RWPE2 (cell line): Measurements from ENCODE around the gene SMG1.

ENCODE experiments used
- ATAC-seq: fragments of 200-7000 bp; cut with Tn5 transposase; 3 replicates; pipeline ENCODE4 v1.9.1; 2021; ENCODE audit warnings: low read depth
- DNase-seq: peaks from one replicate; pipeline ENCODE4 v3.0.0-alpha.2; 2020; ENCODE audit warnings: low spot score
- H3K27ac ChIP-seq: fragments of 450-650 bp; 2 replicates; pipeline ENCODE4 v1.5.1; 2017; ENCODE audit warnings: mild to moderate bottlenecking; ENCODE audit not compliant: poor library complexity, severe bottlenecking
- H3K27me3 ChIP-seq: fragments of 250-450 bp; sonication (Bioruptor Pico); 2 replicates; pipeline ENCODE4 v1.5.1; 2021; ENCODE audit warnings: mild to moderate bottlenecking, moderate library complexity; ENCODE audit not compliant: insufficient read depth, poor library complexity, severe bottlenecking
- H3K36me3 ChIP-seq: fragments of 250-450 bp; sonication (Bioruptor Pico); 2 replicates; pipeline ENCODE4 v1.5.1; 2020; ENCODE audit warnings: low read depth, mild to moderate bottlenecking, moderate library complexity
- H3K4me1 ChIP-seq: fragments of 250-450 bp; sonication (Bioruptor Pico); 2 replicates; pipeline ENCODE4 v1.5.1; 2021; ENCODE audit warnings: mild to moderate bottlenecking, moderate library complexity; ENCODE audit not compliant: insufficient read depth, poor library complexity, severe bottlenecking
- H3K4me3 ChIP-seq: fragments of 250-450 bp; sonication (Bioruptor Pico); 2 replicates; pipeline ENCODE4 v1.5.1; 2021; ENCODE audit warnings: mild to moderate bottlenecking, moderate library complexity; ENCODE audit not compliant: severe bottlenecking
- H3K9me3 ChIP-seq: fragments of 250-450 bp; sonication (Bioruptor Pico); 2 replicates; pipeline ENCODE4 v1.5.1; 2021; ENCODE audit warnings: mild to moderate bottlenecking, moderate library complexity; ENCODE audit not compliant: severe bottlenecking
- TF ChIP-seq, protein P1 (sequence below): fragments of 450-650 bp; IDR thresholded peaks from one replicate; pipeline ENCODE4 v1.5.1; 2017; ENCODE audit warnings: mild to moderate bottlenecking, moderate library complexity; ENCODE audit not compliant: poor library complexity, severe bottlenecking

The SMG1 gene

DNA sequence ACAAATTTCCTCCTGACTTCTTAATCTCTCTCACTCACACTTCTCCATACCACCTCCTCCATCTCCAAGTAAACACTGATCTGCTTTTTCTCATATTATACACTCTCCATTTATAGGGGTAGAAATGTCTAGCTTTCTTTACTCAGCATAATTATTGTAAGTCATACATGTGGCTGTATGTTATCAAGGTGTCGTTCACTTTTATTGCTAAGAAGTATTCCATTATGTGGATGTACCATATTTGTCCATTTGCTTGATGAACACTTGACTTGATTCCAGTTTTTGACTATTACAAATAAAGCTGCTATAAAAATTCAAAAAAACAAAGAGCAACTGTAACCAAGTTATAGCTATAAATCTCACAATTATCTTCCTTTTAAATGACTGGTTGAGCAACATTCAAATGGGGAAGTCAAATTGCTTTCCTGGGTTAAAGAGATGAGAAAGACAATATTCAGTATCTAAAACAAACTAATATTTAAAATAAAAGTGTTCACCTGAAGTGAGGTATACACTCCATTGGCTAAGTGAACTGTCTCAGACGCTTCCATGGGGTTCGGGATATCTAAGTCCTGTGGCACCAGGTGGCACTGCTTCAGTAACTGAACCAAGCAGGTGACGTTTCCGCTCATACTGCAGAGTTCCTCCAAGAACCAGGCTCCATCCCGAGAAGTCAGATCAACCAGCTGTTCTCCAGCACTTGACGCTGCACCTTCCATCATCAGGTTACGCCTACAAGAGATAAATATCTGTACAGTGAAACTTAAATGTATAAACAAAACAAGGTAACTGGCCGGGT lies 92.3 kb downstream of the SMG1 start:
- Histone ChIP-seq H3K27me3 (no peaks in the 10 kb centered on the region), H3K4me1 (no peaks in the 10 kb centered on the region), H3K36me3 (peaks cover 100% of the 10 kb centered on the region), H3K4me3 (no peak overlapping the region), H3K27ac (no peak overlapping the region), H3K9me3 (no peaks in the 10 kb centered on the region)
- no peak for ATAC-seq
- no peak for DNase-seq
- TF ChIP-seq, protein P1, sequence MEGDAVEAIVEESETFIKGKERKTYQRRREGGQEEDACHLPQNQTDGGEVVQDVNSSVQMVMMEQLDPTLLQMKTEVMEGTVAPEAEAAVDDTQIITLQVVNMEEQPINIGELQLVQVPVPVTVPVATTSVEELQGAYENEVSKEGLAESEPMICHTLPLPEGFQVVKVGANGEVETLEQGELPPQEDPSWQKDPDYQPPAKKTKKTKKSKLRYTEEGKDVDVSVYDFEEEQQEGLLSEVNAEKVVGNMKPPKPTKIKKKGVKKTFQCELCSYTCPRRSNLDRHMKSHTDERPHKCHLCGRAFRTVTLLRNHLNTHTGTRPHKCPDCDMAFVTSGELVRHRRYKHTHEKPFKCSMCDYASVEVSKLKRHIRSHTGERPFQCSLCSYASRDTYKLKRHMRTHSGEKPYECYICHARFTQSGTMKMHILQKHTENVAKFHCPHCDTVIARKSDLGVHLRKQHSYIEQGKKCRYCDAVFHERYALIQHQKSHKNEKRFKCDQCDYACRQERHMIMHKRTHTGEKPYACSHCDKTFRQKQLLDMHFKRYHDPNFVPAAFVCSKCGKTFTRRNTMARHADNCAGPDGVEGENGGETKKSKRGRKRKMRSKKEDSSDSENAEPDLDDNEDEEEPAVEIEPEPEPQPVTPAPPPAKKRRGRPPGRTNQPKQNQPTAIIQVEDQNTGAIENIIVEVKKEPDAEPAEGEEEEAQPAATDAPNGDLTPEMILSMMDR = no peak

DNA sequence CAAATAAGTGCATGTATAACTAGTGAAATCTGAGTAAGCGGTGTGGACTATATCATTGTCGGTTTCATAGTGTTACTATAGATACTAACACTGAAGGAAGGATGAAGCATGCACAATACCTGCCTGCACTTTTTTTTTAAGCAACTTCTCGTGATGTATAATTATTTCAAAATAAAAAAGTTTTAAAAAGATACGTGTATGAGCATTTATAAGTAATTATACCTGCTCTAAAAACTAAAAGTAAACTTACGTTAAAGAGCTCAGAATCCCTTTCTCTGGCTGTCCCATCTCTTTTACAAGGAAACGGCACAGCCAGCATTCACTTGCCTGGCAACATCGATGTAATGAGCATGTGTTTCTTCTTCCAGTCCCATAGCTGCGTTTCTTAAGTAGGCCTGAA lies 93.6 kb downstream of the SMG1 start:
- no peak overlapping the region for H3K4me3 ChIP-seq
- H3K9me3 ChIP-seq = no peaks in the 10 kb centered on the region
- no peak for DNase-seq
- H3K27me3 ChIP-seq = no peaks in the 10 kb centered on the region
- ATAC-seq = no peak
- H3K27ac ChIP-seq = no peak overlapping the region
- H3K4me1 ChIP-seq = no peaks in the 10 kb centered on the region
- TF ChIP-seq, protein P1 = no peak
- peaks cover 100% of the 10 kb centered on the region for H3K36me3 ChIP-seq

DNA sequence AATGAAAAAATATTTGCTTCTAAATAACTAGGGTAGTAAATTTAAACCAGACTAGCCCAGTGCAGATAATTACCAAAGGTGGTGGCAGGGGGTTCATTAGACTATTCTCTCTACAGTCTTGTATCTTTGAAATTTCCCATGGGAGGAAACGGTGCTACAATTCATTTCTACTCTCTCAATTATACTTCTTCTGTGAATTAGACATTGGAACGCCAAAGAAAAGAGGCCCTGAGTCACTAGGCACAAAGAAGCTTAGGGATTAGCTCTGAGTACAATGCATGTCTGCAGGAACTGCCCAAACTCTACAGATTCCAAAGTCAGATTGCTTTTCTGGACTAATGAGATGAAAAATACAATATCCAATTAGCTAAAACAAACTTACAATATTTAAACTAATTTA lies 94.2 kb downstream of the SMG1 start:
- DNase-seq = no peak
- Histone ChIP-seq H3K36me3 (peaks cover 96% of the 10 kb centered on the region), H3K9me3 (no peaks in the 10 kb centered on the region), H3K27ac (no peak overlapping the region), H3K27me3 (no peaks in the 10 kb centered on the region), H3K4me3 (no peak overlapping the region), H3K4me1 (no peaks in the 10 kb centered on the region)
- TF ChIP-seq, protein P1 = no peak
- no peak for ATAC-seq

DNA sequence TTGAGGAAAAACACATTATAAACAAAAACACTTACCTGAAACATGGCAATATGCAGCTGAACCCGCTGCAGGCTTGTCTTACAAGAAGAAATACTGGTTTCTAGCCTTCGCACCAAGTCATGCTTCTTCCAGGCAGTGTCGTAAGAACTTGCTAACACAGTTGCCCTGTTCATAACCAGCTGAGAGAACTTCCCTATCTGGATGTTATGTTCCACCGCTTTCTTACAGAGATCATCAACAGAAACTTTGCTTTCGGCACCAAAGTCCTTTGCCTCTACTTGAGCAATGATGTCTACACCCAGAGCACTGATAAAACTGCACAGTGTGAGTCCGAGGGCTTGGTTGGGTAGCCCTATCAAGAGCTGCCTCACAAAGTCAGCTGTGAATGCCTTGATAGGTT lies 97.0 kb downstream of the SMG1 start:
- Histone ChIP-seq H3K4me1 (no peaks in the 10 kb centered on the region), H3K9me3 (no peaks in the 10 kb centered on the region), H3K27me3 (no peaks in the 10 kb centered on the region), H3K4me3 (no peak overlapping the region), H3K27ac (no peak overlapping the region), H3K36me3 (peaks cover 71% of the 10 kb centered on the region)
- TF ChIP-seq, protein P1 = no peak
- no peak for ATAC-seq
- DNase-seq = no peak

DNA sequence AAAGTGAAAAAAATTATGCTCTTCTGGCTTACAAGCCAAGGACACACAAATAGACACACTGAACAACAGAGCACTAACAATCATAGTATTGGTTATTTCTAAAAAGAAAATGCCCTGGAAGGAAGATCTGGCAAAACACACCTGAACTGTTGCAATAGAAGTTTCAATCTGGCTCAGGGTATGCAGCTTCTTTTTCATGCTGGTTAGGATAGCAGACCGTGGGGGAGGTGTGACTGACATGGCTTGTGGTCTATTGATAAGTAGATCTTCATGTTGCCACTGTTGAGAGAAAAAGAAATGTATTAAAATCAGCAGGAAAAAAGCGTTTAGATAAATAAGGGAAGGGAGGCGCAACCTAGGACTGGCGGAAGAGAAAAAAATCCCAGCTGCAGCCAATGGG lies 98.3 kb downstream of the SMG1 start:
- H3K9me3 ChIP-seq = no peaks in the 10 kb centered on the region
- H3K4me3 ChIP-seq = no peak overlapping the region
- H3K4me1 ChIP-seq = no peaks in the 10 kb centered on the region
- H3K36me3 ChIP-seq = peaks cover 58% of the 10 kb centered on the region
- DNase-seq (no peak), ATAC-seq (no peak)
- TF ChIP-seq, protein P1 = no peak
- H3K27me3 ChIP-seq = no peaks in the 10 kb centered on the region
- H3K27ac ChIP-seq = no peak overlapping the region
